ENCODE data around the gene NT5E. TPM values are rescaled to one million over a fixed set of nuclear protein-coding genes. Genes with fewer than 3 reads are reported as not detected.

Gene NT5E
- total RNA-seq, 1 experiment from 2014 or later, result 0.18 TPM

GRCh38 chr6:85416049-85416448, 33.8 kb upstream of the NT5E start:
- Histone ChIP-seq H3K27ac (no peak overlapping the region), H3K36me3 (no peaks in the 10 kb centered on the region), H3K9me3 (replicated peaks) (no peaks in the 10 kb centered on the region), H3K27me3 (no peaks in the 10 kb centered on the region), H3K4me3 (no peak overlapping the region), H3K4me1 (no peaks in the 10 kb centered on the region)
- no peak for DNase-seq

GRCh38 chr6:85416766-85417165, 33.1 kb upstream of the NT5E start:
- H3K27me3 ChIP-seq, result no peaks in the 10 kb centered on the region
- no peak for DNase-seq
- H3K4me3 ChIP-seq, result no peak overlapping the region
- no peak overlapping the region for H3K27ac ChIP-seq
- no peaks in the 10 kb centered on the region for H3K36me3 ChIP-seq
- H3K4me1 ChIP-seq, result no peaks in the 10 kb centered on the region
- H3K9me3 ChIP-seq (replicated peaks), result no peaks in the 10 kb centered on the region

- Histone ChIP-seq H3K9me3 (replicated peaks) (no peaks in the 10 kb centered on the region), H3K27ac (no peak overlapping the region), H3K4me3 (no peak overlapping the region), H3K27me3 (no peaks in the 10 kb centered on the region), H3K4me1 (no peaks in the 10 kb centered on the region), H3K36me3 (no peaks in the 10 kb centered on the region)
- no peak for DNase-seq
These were observed 32.5 kb upstream of the NT5E start for GRCh38 chr6:85417336-85417735.

- no peaks in the 10 kb centered on the region for H3K4me1 ChIP-seq
- no peak overlapping the region for H3K27ac ChIP-seq
- no peaks in the 10 kb centered on the region for H3K27me3 ChIP-seq
- no peaks in the 10 kb centered on the region for H3K36me3 ChIP-seq
- no peak for DNase-seq
- H3K9me3 ChIP-seq (replicated peaks), result no peaks in the 10 kb centered on the region
- no peak overlapping the region for H3K4me3 ChIP-seq
These were observed 31.8 kb upstream of the NT5E start for GRCh38 chr6:85418059-85418458.

- DNase-seq, result no peak
- Histone ChIP-seq H3K27ac (no peak overlapping the region), H3K27me3 (no peaks in the 10 kb centered on the region), H3K9me3 (replicated peaks) (no peaks in the 10 kb centered on the region), H3K36me3 (no peaks in the 10 kb centered on the region), H3K4me1 (no peaks in the 10 kb centered on the region), H3K4me3 (no peak overlapping the region)
These were observed 30.7 kb upstream of the NT5E start for GRCh38 chr6:85419046-85419759.

GRCh38 chr6:85420551-85420950, 29.3 kb upstream of the NT5E start:
- no peak for DNase-seq
- Histone ChIP-seq H3K36me3 (no peaks in the 10 kb centered on the region), H3K4me3 (no peak overlapping the region), H3K27ac (no peak overlapping the region), H3K27me3 (no peaks in the 10 kb centered on the region), H3K4me1 (no peaks in the 10 kb centered on the region), H3K9me3 (replicated peaks) (no peaks in the 10 kb centered on the region)

- Histone ChIP-seq H3K4me3 (no peak overlapping the region), H3K27me3 (no peaks in the 10 kb centered on the region), H3K27ac (no peak overlapping the region), H3K9me3 (replicated peaks) (no peaks in the 10 kb centered on the region), H3K4me1 (no peaks in the 10 kb centered on the region), H3K36me3 (no peaks in the 10 kb centered on the region)
- no peak for DNase-seq
These were observed 28.7 kb upstream of the NT5E start for GRCh38 chr6:85421181-85421580.

- H3K4me3 ChIP-seq, result no peak overlapping the region
- no peak for DNase-seq
- H3K27me3 ChIP-seq, result no peaks in the 10 kb centered on the region
- H3K9me3 ChIP-seq (replicated peaks), result no peaks in the 10 kb centered on the region
- H3K27ac ChIP-seq, result no peak overlapping the region
- H3K4me1 ChIP-seq, result no peaks in the 10 kb centered on the region
- no peaks in the 10 kb centered on the region for H3K36me3 ChIP-seq
These were observed 27.9 kb upstream of the NT5E start for GRCh38 chr6:85421972-85422371.

- no peak for DNase-seq
- H3K4me1 ChIP-seq, result no peaks in the 10 kb centered on the region
- H3K27me3 ChIP-seq, result no peaks in the 10 kb centered on the region
- no peak overlapping the region for H3K27ac ChIP-seq
- H3K4me3 ChIP-seq, result no peak overlapping the region
- no peaks in the 10 kb centered on the region for H3K9me3 ChIP-seq (replicated peaks)
- H3K36me3 ChIP-seq, result no peaks in the 10 kb centered on the region
These were observed 26.9 kb upstream of the NT5E start for GRCh38 chr6:85422996-85423395.

GRCh38 chr6:85424981-85425380, 24.9 kb upstream of the NT5E start:
- Histone ChIP-seq H3K27ac (no peak overlapping the region), H3K4me1 (no peaks in the 10 kb centered on the region), H3K4me3 (no peak overlapping the region), H3K36me3 (no peaks in the 10 kb centered on the region), H3K9me3 (replicated peaks) (no peaks in the 10 kb centered on the region), H3K27me3 (no peaks in the 10 kb centered on the region)
- no peak for DNase-seq

GRCh38 chr6:85425997-85426396, 23.9 kb upstream of the NT5E start:
- DNase-seq, result no peak
- Histone ChIP-seq H3K36me3 (no peaks in the 10 kb centered on the region), H3K27ac (no peak overlapping the region), H3K4me1 (no peaks in the 10 kb centered on the region), H3K4me3 (no peak overlapping the region), H3K27me3 (no peaks in the 10 kb centered on the region), H3K9me3 (replicated peaks) (no peaks in the 10 kb centered on the region)

- Histone ChIP-seq H3K9me3 (replicated peaks) (no peaks in the 10 kb centered on the region), H3K4me1 (no peaks in the 10 kb centered on the region), H3K27me3 (no peaks in the 10 kb centered on the region), H3K4me3 (no peak overlapping the region), H3K36me3 (no peaks in the 10 kb centered on the region), H3K27ac (no peak overlapping the region)
- DNase-seq, result no peak
These were observed 21.4 kb upstream of the NT5E start for GRCh38 chr6:85428486-85428885.

- Histone ChIP-seq H3K9me3 (replicated peaks) (no peaks in the 10 kb centered on the region), H3K36me3 (no peaks in the 10 kb centered on the region), H3K27ac (no peak overlapping the region), H3K4me1 (no peaks in the 10 kb centered on the region), H3K27me3 (no peaks in the 10 kb centered on the region), H3K4me3 (no peak overlapping the region)
- DNase-seq, result no peak
These were observed 20.5 kb upstream of the NT5E start for GRCh38 chr6:85429346-85429745.

- no peak for DNase-seq
- Histone ChIP-seq H3K36me3 (no peaks in the 10 kb centered on the region), H3K27me3 (no peaks in the 10 kb centered on the region), H3K4me3 (no peak overlapping the region), H3K4me1 (no peaks in the 10 kb centered on the region), H3K9me3 (replicated peaks) (no peaks in the 10 kb centered on the region), H3K27ac (no peak overlapping the region)
These were observed 18.6 kb upstream of the NT5E start for GRCh38 chr6:85431271-85431670.

- Histone ChIP-seq H3K27ac (no peak overlapping the region), H3K27me3 (no peaks in the 10 kb centered on the region), H3K4me1 (no peaks in the 10 kb centered on the region), H3K9me3 (replicated peaks) (no peaks in the 10 kb centered on the region), H3K36me3 (no peaks in the 10 kb centered on the region), H3K4me3 (no peak overlapping the region)
- no peak for DNase-seq
These were observed 17.3 kb upstream of the NT5E start for GRCh38 chr6:85432554-85432953.

- Histone ChIP-seq H3K4me3 (no peak overlapping the region), H3K4me1 (no peaks in the 10 kb centered on the region), H3K9me3 (replicated peaks) (no peaks in the 10 kb centered on the region), H3K27ac (no peak overlapping the region), H3K27me3 (no peaks in the 10 kb centered on the region), H3K36me3 (no peaks in the 10 kb centered on the region)
- no peak for DNase-seq
These were observed 14.0 kb upstream of the NT5E start for GRCh38 chr6:85435851-85436250.

Data from SJCRH30 (cell line).